Measurements from ENCODE around the gene ABCC8.

The ABCC8 gene

DNA sequence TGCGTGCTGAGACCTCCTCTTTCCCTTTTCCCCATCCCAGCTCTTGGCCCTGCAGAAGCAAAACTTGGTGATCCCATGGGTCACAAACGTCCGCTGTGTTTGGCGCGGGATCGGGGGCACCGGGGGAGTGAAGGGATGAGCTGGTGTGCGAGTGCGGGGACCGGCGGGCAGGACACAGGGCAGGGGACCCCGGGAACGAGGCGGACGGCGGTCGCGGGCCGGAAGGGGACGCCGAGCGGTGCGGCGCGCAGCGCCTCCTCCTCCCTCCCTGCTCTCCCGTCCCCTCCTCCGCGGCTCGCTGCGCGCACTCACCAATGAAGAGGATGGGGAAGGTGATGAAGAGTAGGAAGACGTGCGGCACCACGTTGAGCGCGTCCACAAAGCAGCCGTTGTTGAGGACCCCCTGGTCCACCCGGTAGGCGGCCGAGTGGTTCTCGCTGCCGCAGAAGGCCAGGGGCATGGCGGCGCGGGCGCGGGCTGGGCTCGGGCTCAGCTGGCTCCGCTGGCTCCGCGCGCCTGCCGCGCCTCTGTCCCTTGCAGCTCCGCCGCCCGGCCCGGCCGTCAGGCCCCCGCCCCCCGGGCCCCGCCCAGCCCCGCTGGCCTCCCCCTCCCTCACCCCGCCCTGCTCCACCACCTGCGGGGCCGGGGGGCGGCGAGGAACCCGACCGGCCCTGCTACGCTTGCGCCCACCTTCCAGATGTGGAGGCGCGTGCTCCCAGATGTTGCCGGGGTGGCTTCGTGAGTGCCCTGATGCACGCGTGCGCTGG, at the start of gene ABCC8:
TSS of gene ABCC8 (minus strand) at position 529 of the 767 bp plus-strand sequence. CDS start at position 460, 69 bp downstream.
- no peak for DNase-seq

DNA sequence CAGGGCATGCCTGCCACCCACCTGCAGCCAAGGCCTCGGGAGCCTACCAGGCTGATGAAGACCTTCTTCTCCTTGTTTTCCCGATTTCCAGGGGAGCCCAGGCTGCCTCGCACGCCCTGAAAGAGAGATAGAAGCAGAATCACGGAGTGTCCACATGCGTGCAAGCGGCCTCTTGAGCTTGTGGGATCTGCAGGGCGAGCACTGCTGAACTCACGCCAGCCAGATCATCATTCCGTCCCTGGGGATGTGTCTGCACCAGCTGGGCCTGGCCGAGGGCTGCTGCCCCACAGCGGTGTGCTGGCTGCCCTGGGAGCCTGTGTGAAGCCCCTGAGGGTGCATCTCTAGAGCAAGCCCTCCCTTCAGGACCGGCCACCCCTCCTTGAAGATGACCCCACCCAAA, 49.7 kb upstream of the ABCC8 start:
- no peak for DNase-seq

GRCh38 chr11:17525570-17525969, 48.9 kb upstream of the ABCC8 start:
- no peak for DNase-seq

DNA sequence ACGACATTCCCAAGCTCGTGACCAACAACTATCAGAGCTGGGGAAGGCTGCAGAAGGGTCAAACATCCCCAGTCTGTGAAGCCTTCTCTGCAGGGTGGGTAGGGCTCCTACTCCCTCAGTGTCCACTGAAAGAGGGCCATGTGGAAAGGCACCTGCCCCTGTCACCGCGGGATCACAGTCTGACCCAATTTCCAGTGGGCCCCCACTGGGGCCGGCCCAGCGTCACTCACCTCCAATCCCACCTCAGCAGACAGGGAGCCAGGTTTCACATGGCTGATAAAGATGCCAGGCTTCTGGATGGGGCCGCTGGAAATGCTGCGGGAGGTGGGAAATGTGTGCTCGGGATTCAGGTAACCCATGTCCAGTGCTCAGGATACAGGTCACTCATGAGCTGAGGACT, 47.6 kb upstream of the ABCC8 start:
- DNase-seq: no peak

DNA sequence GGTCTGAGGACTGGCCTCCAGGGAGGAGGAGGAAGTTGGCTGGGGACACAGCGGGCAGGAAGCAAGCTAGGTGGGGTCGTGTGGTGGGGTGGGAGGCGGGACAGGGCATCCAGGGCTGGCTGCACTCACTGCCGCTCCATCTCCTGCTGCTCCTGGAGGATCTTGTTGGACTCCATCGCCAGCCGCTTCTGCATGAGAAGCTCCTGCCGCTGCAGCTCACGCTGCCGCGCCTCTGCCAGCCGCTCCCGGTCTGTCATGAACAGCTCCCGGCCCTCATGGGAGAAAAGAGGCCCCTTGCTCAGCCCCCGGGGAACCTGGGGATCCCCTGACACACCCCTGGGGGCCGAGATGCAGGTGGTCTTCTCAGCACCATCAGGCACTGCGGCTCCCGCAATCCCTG, 46.0 kb upstream of the ABCC8 start:
- DNase-seq: no peak

DNA sequence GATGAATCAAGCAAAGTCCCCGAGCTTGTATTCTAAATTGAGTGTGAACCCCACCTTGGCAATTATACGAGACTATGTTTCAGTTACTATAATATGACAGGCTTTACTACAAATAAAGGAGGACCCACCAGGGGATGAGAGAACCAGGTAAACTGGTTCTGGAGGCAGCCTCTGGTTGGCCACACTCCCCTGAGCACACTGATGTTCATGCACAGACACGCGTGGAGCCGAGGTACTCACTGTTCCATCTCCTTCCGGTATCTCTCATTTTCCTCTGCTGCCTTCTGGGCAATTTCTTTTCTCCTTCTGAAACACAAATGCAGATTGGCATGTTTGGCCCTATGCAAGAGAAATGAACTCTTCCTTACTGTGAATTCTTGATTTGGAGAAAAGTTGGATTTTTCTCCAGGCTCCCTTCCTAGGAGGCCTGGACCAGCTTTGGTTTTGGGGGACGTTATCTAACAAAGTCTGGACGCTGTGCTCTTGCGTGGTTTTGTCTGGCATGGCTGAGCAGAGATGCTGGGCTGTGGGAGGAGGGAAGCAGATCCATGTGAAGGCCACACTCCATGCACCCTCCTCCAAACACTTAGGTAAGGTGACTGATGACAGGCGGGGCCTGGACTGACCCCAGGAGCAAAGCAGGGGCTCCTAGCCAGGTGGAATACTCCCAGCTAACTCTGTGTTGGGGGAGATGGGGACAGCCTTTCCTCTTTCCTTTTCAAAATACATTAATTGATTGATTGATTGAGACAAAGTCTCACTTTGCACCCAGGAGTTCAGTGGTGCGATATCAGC, 44.7 kb upstream of the ABCC8 start:
- DNase-seq: no peak

GRCh38 chr11:17519061-17519885, 42.6 kb upstream of the ABCC8 start:
- no peak for DNase-seq

DNA sequence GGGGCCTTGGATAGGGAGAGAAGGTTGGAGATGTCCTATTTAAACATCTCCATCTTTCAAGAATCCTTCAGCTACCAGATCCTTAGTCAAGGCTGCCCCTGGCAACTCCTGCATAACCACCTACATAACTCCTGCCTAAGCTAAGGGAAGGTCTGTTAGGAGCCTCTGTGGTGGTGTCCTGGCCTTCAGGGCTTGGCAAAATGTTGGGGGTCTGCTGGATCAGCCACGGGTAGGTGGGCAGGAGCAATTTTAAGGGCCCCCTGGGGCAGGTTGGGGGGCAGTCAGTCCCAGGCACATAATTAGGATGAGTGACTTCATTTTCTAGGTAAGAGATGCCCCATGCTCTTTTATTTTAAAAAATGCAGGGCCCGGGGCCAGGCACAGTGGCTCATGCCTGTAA, 41.7 kb upstream of the ABCC8 start:
- DNase-seq: no peak

- no peak for DNase-seq
Measured at GRCh38 chr11:17517186-17517585, 40.5 kb upstream of the ABCC8 start.

DNA sequence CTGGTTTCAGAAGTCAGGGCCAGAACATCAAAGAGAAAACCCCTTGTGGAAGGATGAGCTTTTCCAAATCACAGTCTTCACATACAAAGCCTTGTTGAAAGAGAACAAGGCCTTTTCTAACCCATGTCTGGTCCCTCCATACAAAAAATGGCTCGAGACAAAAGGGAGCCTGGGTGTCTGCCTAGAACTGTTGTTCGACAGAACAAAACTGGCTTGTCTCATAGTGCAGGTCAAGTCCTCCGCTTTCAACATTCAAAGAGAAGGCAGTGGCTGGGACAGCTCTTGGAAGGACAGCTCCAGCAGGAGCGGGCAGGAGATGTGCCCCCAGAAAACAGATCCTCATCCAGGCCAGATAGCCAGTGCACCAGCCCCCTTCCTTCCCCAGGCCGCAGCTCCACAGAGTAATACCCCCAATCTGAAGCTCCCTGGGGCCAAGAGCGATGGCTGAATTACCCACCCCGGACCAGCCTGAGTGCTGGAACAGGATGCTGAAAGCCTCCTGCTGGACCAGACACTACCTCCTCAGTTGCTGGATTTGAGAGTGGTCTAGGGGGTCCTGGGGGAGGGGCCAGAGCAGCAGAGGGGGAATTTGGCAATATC, 40.0 kb upstream of the ABCC8 start:
- DNase-seq: no peak

GRCh38 chr11:17515443-17516176, 39.0 kb upstream of the ABCC8 start:
- no peak for DNase-seq

DNA sequence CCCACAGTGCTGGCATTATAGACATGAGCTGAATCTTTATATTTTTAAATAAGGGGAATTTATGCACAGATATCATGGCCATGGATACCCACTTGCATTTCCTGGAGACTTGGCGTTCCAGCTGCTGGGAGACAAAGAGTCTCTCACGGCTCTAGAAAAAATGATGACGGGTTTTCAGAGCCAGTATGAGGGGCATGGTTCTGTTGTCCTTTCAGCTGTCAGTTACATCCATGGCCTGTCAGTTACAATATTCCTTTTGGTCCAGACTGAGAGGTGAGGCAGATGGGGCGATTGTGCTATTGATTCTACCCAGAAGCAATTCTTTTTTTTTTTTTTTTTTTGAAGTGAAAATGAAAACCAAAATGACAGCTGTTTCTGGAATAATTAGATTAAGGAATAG, 37.8 kb upstream of the ABCC8 start:
- DNase-seq: no peak

DNA sequence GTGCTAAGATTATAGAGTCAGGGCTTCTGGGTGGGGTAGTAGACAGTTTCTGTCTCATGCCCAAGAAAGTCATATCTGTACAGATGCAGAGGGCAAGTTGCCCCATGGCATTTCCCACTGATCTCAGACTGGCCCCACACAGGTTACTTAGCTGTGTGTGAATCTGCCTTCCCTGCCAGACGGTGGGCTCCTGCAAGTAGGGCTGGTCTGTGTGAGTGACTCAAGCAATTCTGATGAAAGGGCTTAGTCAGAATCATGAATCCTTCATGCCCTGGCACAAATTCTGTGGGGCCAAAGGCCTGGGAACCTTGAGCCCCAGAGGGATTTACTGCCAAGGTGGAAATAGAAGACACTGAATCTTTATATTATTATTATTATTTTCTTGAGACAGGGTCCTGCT, 37.2 kb upstream of the ABCC8 start:
- peak; percentile 35 for DNase-seq

GRCh38 chr11:17512101-17512500, 35.5 kb upstream of the ABCC8 start:
- DNase-seq: no peak

DNA sequence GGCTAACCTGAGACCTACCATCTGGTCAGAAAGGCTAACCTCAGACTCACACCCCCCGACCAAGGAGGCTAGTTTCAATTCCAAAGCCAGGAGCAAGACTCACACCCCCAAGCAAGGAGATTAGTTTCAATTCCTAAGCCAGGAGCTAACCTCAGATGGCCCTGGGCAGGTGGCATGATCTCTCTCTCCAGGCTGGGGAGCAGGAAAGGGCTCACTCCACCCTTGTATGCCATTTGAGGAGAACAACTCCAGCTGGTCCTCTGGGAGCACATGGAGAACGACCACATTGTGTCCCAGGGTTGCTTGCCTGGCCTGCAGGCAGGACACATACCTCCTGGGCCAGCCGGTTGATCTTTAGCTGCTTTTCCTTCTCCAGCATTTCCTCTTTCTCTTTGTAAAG, 34.9 kb upstream of the ABCC8 start:
- DNase-seq: no peak

DNA sequence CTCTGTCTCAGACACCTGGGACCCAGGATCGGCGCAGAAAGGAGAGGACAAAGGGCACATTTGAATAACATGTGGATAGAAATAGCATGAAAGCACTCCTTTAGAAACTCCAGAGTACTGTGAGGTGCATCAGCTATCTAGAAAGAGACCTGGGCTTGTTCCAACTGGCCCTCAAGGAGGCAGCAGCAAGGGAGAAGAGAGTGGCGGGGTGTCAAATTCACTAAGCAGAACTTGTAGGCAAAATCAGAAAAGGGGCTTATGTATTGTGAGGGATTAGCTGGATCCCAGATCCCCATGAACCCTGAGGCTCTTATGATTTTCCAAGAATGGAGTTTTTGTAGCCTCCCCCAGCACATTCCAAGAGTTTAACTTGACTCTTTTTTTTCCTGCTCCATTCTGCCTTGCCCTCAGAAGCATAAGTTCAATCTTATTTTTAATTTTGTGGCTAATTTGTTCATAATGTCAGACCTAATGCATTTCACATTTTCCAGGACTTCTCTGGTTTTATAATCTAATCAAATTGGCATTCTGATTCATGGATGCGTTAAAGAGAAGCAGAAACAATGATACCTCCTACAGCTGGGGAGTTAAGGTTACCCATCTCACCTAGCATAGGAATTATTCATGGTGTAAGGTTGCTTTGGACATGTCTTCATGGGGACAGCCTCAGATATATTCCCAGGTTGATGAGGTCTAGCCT, 34.0 kb upstream of the ABCC8 start:
- no peak for DNase-seq

- DNase-seq: no peak
Measured at GRCh38 chr11:17508791-17509190, 32.1 kb upstream of the ABCC8 start.

DNA sequence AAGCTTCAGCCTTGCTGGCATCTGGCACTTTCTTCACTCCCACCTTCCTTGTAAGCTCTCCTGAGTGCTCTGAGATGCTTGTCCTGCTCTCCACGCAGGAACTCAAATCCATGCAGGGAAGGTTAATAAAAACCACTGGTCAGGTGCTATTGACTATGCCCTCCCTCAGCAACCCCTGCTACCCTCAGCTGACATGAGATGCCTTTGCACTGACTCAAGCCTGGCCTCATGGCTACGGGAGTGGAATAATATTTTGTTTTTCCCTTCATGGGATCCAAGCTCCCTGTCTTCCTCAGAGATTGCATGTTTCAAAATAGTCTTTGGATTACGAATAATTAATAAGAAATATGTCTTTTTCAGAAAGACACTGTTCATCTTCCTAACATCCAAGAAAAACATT, 31.7 kb upstream of the ABCC8 start:
- DNase-seq: no peak

- DNase-seq: no peak
Measured at GRCh38 chr11:17507773-17508172, 31.1 kb upstream of the ABCC8 start.

DNA sequence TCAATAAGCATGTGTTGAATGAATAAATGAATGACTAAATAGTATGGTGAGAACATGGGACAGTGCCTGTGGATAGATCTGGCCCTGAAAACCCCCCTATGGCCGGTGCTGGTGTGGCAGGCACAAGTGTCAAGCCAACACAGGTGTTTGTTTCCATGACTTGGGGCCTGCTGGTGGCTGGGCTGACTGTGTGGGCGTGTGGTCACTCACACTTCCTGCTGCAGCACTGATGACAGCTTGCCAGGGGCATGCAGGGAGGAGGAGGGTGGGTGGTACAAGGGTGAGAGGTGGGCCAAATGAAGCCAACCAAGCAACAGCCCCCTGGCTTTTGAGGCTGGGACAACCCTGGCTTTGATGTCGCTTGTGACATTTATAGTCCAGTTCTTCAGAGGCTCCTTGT, 30.3 kb upstream of the ABCC8 start:
- no peak for DNase-seq

DNA sequence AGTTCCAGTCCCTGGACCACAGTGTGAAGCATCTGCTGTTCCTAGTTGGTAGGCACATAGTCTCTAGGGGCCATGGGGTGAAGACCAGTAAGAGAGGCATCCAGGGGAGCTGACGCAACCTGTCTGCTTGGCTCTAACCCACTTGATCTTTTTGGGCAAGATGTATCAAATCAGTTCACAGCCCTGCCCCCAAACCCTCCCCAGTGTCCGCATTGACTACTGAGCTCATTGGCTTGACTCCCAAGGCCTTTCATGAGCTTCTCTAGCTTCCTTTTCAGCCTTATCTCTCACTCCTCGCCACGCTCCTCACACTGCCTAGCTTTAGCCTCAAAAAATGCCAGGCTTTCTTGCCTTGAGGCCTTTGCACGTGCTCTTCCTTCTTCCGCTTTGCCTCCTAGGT, 29.7 kb upstream of the ABCC8 start:
- no peak for DNase-seq

GRCh38 chr11:17505146-17505545, 28.5 kb upstream of the ABCC8 start:
- no peak for DNase-seq

Data from stimulated activated CD8-positive, alpha-beta memory T cell treated with anti-CD3 and anti-CD28 coated beads, Interleukin-4, amount 100 ng/mL, for 48 hours (primary cell).